Type B pancreatic cell (in vitro differentiated cells): ENCODE data around the gene ZMAT5. TPM values are rescaled to one million over a fixed set of nuclear protein-coding genes. Genes with fewer than 3 reads are reported as not detected.

Experiments
- DNase-seq: peaks from one replicate; pipeline ENCODE4 v3.0.0; 2021; ENCODE audit warnings: mixed read lengths; ENCODE audit not compliant: unreplicated experiment; ENCODE audit errors: extremely low spot score
- H3K27ac Mint-ChIP-seq: 2 replicates; pipeline ENCODE4 v1.8.0; 2021; ENCODE audit warnings: mild to moderate bottlenecking, mixed read lengths
- H3K27me3 Mint-ChIP-seq: 2 replicates; pipeline ENCODE4 v1.8.0; 2021; ENCODE audit warnings: mixed read lengths
- H3K36me3 Mint-ChIP-seq: 2 replicates; pipeline ENCODE4 v1.8.0; 2021; ENCODE audit warnings: mixed read lengths
- H3K4me1 Mint-ChIP-seq: one replicate; pipeline ENCODE4 v1.8.0; 2021; ENCODE audit warnings: mixed read lengths; ENCODE audit not compliant: unreplicated experiment
- H3K4me3 Mint-ChIP-seq: 2 replicates; pipeline ENCODE4 v1.8.0; 2021; ENCODE audit warnings: mild to moderate bottlenecking, mixed read lengths
- H3K9me3 Mint-ChIP-seq: 2 replicates; pipeline ENCODE4 v1.8.0; 2021; ENCODE audit warnings: mixed read lengths
- CTCF ChIP-seq: fragments of 200-600 bp; sonication (generic); conservative IDR thresholded peaks from 2 replicates; pipeline ENCODE4 v1.5.0; 2021; ENCODE audit warnings: antibody characterized with exemption, mild to moderate bottlenecking
- total RNA-seq: library from RNA; stranded (reverse); gene quantifications from 2 replicates; pipeline ENCODE4 v1.2.1, GENCODE V29; 2021; ENCODE audit warnings: low replicate concordance

The ZMAT5 gene
- total RNA-seq, 1 donor from 2014 or later, result 19.2 TPM

DNA sequence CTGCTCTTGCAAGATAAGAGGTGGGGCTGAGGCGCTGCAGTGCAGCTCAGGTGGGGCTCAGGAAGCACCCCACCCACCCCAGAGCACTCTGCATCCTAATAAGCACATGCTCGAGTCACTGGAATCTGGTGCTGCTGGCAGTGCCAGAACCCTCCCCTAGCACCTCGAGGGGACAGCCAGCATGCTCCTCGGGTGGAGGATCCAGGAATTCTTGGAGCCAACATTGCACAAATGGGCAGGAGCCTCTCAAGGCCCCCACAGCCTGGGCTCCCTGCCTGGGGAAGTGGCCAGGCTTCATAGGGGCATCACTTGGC, 74.5 kb downstream of the ZMAT5 start:
- peaks cover 31% of the 10 kb centered on the region for H3K4me1 Mint-ChIP-seq
- no peaks in the 10 kb centered on the region for H3K27me3 Mint-ChIP-seq

GRCh38 chr22:29691636-29692326, 75.0 kb downstream of the ZMAT5 start:
- Mint-ChIP-seq H3K27ac (no peak overlapping the region), H3K4me1 (peaks cover 36% of the 10 kb centered on the region), H3K36me3 (peaks cover 3% of the 10 kb centered on the region), H3K9me3 (no peaks in the 10 kb centered on the region), H3K4me3 (no peak overlapping the region), H3K27me3 (no peaks in the 10 kb centered on the region)
- no peak for TF ChIP-seq CTCF
- DNase-seq, result no peak

More for the DNA sequence above, 74.5 kb downstream of the ZMAT5 start:
- H3K9me3 Mint-ChIP-seq, result no peaks in the 10 kb centered on the region
- no peak overlapping the region for H3K4me3 Mint-ChIP-seq
- H3K36me3 Mint-ChIP-seq, result no peaks in the 10 kb centered on the region
- no peak for DNase-seq
- TF ChIP-seq CTCF, result no peak
- H3K27ac Mint-ChIP-seq, result no peak overlapping the region

GRCh38 chr22:29690476-29690875, 76.3 kb downstream of the ZMAT5 start:
- peak overlapping the region; percentile 80 for H3K27ac Mint-ChIP-seq
- peaks cover 6% of the 10 kb centered on the region for H3K36me3 Mint-ChIP-seq
- no peak overlapping the region for H3K4me3 Mint-ChIP-seq
- DNase-seq, result no peak
- H3K9me3 Mint-ChIP-seq, result no peaks in the 10 kb centered on the region
- no peaks in the 10 kb centered on the region for H3K27me3 Mint-ChIP-seq
- H3K4me1 Mint-ChIP-seq, result peaks cover 39% of the 10 kb centered on the region
- no peak for TF ChIP-seq CTCF

DNA sequence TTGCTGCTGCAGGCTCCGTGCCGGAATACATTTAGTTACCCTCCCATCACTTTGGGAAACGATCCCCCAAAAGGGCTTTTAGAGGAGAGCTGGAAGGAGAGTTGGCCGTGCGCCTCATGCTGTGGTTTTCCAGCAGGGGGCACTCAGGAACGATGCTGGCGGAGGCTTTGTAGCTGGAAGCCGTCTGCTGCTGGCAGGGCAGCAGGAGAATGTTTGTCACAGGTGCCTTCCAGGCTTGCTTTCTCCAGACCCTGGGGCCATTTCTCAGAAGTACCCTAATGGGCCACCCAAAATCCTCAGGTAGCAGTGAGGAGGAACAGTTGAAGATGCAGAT, 77.0 kb downstream of the ZMAT5 start:
- H3K27ac Mint-ChIP-seq, result peak overlapping the region; percentile 80
- H3K4me1 Mint-ChIP-seq, result peaks cover 39% of the 10 kb centered on the region
- DNase-seq, result no peak
- TF ChIP-seq CTCF, result peak; percentile 86
- no peaks in the 10 kb centered on the region for H3K27me3 Mint-ChIP-seq
- peaks cover 6% of the 10 kb centered on the region for H3K36me3 Mint-ChIP-seq
- no peaks in the 10 kb centered on the region for H3K9me3 Mint-ChIP-seq
- H3K4me3 Mint-ChIP-seq, result peak overlapping the region; percentile 10

GRCh38 chr22:29689206-29689879, 77.5 kb downstream of the ZMAT5 start:
- Mint-ChIP-seq H3K36me3 (peaks cover 6% of the 10 kb centered on the region), H3K9me3 (no peaks in the 10 kb centered on the region), H3K4me3 (peak overlapping the region; percentile 10), H3K4me1 (peaks cover 39% of the 10 kb centered on the region), H3K27me3 (no peaks in the 10 kb centered on the region), H3K27ac (peak overlapping the region; percentile 80)
- no peak for TF ChIP-seq CTCF
- no peak for DNase-seq
